Ishikawa (cell line): ENCODE measurements around the gene INTS6.

Source experiments
- EGR1 ChIP-seq: IDR thresholded peaks from 2 replicates; pipeline ENCODE4 v1.6.1; 2012
- EP300 ChIP-seq: IDR thresholded peaks from 2 replicates; pipeline ENCODE4 v1.6.1; 2012; ENCODE audit warnings: borderline replicate concordance
- MAX ChIP-seq: IDR thresholded peaks from 2 replicates; pipeline ENCODE4 v1.6.1; 2012
- NFIC ChIP-seq: IDR thresholded peaks from 2 replicates; pipeline ENCODE4 v1.6.1; 2012
- RAD21 ChIP-seq: IDR thresholded peaks from 2 replicates; pipeline ENCODE4 v1.6.1; 2012; ENCODE audit warnings: low read depth
- REST ChIP-seq: IDR thresholded peaks from 2 replicates; pipeline ENCODE4 v1.6.1; 2012; ENCODE audit warnings: low read depth, mild to moderate bottlenecking
- TAF1 ChIP-seq: IDR thresholded peaks from 2 replicates; pipeline ENCODE4 v1.6.1; 2012; ENCODE audit warnings: low read depth, mild to moderate bottlenecking
- TCF12 ChIP-seq: IDR thresholded peaks from 2 replicates; pipeline ENCODE4 v1.6.1; 2012; ENCODE audit warnings: low read depth
- USF1 ChIP-seq: IDR thresholded peaks from 2 replicates; pipeline ENCODE4 v1.6.1; 2012
- YY1 ChIP-seq: IDR thresholded peaks from 2 replicates; pipeline ENCODE4 v1.6.1; 2012; ENCODE audit warnings: low read depth

- no peak for TF ChIP-seq REST
- TF ChIP-seq YY1, result no peak
- no peak for TF ChIP-seq RAD21
- no peak for TF ChIP-seq MAX
- TF ChIP-seq USF1, result no peak
- no peak for TF ChIP-seq TAF1
- TF ChIP-seq EP300, result no peak
- TF ChIP-seq EGR1, result no peak
- TF ChIP-seq TCF12, result no peak
- TF ChIP-seq NFIC, result no peak
These were observed 12.5 kb downstream of the INTS6 start for GRCh38 chr13:51440381-51440780.
